Endodermal cell (in vitro differentiated cells): ENCODE measurements around the gene HTRA1. TPM values are rescaled to one million over a fixed set of nuclear protein-coding genes. Genes with fewer than 3 reads are reported as not detected.

Source experiments
- DNase-seq: peaks from one replicate; pipeline ENCODE4 v3.0.0-alpha.2; 2017
- H3K27ac ChIP-seq: 2 replicates; pipeline ENCODE4 v1.5.1; 2013; ENCODE audit warnings: mild to moderate bottlenecking, low read depth, low read length, moderate library complexity
- H3K27me3 ChIP-seq: 2 replicates; pipeline ENCODE4 v1.6.1; 2013; ENCODE audit warnings: mild to moderate bottlenecking, low read length, moderate library complexity; ENCODE audit not compliant: insufficient read depth, control insufficient read depth, poor library complexity, severe bottlenecking
- H3K36me3 ChIP-seq: 2 replicates; pipeline ENCODE4 v1.7.0; 2013; ENCODE audit warnings: mild to moderate bottlenecking, low read length, moderate library complexity; ENCODE audit not compliant: control insufficient read depth, insufficient read depth
- H3K4me1 ChIP-seq: one replicate; pipeline ENCODE4 v1.7.0; 2013; ENCODE audit warnings: low read length; ENCODE audit not compliant: control insufficient read depth, insufficient read depth
- H3K4me3 ChIP-seq: 2 replicates; pipeline ENCODE4 v1.5.1; 2013; ENCODE audit warnings: mild to moderate bottlenecking, low read length, moderate library complexity
- H3K9ac ChIP-seq: 2 replicates; pipeline ENCODE4 v1.6.1; 2013; ENCODE audit warnings: mild to moderate bottlenecking, low read length, moderate library complexity; ENCODE audit not compliant: poor library complexity, severe bottlenecking; ENCODE audit errors: extremely low read depth
- H3K9me3 ChIP-seq: 2 replicates; pipeline ENCODE4 v1.6.1; 2013; ENCODE audit warnings: mild to moderate bottlenecking, low read length, moderate library complexity; ENCODE audit not compliant: control insufficient read depth
- H3K27ac Mint-ChIP-seq: 2 replicates; pipeline ENCODE4 v1.8.0; 2020; ENCODE audit warnings: mixed read lengths
- H3K27me3 Mint-ChIP-seq: 2 replicates; pipeline ENCODE4 v1.8.0; 2021; ENCODE audit warnings: mild to moderate bottlenecking, mixed read lengths; ENCODE audit not compliant: insufficient read depth
- H3K36me3 Mint-ChIP-seq: 2 replicates; pipeline ENCODE4 v1.8.0; 2020; ENCODE audit warnings: low read depth, mixed read lengths
- H3K4me1 Mint-ChIP-seq: 2 replicates; pipeline ENCODE4 v1.8.0; 2020; ENCODE audit warnings: mixed read lengths
- H3K4me3 Mint-ChIP-seq: 2 replicates; pipeline ENCODE4 v1.8.0; 2020; ENCODE audit warnings: mild to moderate bottlenecking, moderate library complexity, mixed read lengths
- H3K9me3 Mint-ChIP-seq: 2 replicates; pipeline ENCODE4 v1.8.0; 2020; ENCODE audit warnings: mild to moderate bottlenecking, mixed read lengths
- WGBS, 2 experiments: methylation state at CpG; one replicate each; pipeline versions ENCODE4 v1.1.5 to v1.1.7; 2013; ENCODE audit warnings: missing lambda C conversion rate in 2 of 2, mixed read lengths in 1 of 2; ENCODE audit not compliant: insufficient coverage in 1 of 2, insufficient read length in 1 of 2; 5-methylcytosine and 5-hydroxymethylcytosine counted together
- total RNA-seq, 2 donors: library from RNA; stranded (reverse); fragmentation: NEBNext Ultra II Directional in 1 of 2; extraction: Animal tissue kit (Norgen Biotek cat#: 25700) in 1 of 2; gene quantifications; 2 replicates in 1 of 2; 3 replicates in 1 of 2; pipeline ENCODE4 v1.2.1, GENCODE V29; 2021
- TF ChIP-seq, protein P1 (sequence below): fragments of 200-600 bp; sonication (generic); conservative IDR thresholded peaks from 2 replicates; pipeline ENCODE4 v1.5.0; 2021; ENCODE audit warnings: antibody characterized with exemption, mild to moderate bottlenecking

The HTRA1 gene
- total RNA-seq, 2 donors from 2014 or later = 1.7 to 3.1 TPM

DNA sequence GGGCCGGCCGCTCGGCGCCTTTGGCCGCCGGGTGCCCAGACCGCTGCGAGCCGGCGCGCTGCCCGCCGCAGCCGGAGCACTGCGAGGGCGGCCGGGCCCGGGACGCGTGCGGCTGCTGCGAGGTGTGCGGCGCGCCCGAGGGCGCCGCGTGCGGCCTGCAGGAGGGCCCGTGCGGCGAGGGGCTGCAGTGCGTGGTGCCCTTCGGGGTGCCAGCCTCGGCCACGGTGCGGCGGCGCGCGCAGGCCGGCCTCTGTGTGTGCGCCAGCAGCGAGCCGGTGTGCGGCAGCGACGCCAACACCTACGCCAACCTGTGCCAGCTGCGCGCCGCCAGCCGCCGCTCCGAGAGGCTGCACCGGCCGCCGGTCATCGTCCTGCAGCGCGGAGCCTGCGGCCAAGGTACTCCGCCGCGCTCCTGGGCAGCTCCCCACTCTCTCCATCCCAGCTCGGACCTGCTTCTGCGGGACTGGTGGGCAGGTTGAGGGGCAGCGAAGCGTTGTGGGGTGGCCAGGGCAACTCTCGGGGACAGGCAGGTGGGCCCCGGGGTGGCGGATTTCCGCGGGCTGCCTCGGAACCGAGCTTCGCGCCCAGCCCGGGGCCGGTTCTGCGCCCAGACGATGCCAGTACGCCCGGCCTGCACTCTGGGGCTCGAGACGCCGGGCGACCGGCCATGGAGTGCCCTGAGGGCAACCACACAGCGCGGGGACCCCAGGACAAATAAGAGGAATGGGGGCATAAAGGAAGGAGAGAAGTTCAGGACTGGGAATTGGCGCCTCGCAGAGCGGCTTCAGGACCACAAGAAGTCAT, 578 bp downstream of the HTRA1 start:
- H3K4me1 Mint-ChIP-seq = peaks cover 15% of the 10 kb centered on the region
- TF ChIP-seq, protein P1, sequence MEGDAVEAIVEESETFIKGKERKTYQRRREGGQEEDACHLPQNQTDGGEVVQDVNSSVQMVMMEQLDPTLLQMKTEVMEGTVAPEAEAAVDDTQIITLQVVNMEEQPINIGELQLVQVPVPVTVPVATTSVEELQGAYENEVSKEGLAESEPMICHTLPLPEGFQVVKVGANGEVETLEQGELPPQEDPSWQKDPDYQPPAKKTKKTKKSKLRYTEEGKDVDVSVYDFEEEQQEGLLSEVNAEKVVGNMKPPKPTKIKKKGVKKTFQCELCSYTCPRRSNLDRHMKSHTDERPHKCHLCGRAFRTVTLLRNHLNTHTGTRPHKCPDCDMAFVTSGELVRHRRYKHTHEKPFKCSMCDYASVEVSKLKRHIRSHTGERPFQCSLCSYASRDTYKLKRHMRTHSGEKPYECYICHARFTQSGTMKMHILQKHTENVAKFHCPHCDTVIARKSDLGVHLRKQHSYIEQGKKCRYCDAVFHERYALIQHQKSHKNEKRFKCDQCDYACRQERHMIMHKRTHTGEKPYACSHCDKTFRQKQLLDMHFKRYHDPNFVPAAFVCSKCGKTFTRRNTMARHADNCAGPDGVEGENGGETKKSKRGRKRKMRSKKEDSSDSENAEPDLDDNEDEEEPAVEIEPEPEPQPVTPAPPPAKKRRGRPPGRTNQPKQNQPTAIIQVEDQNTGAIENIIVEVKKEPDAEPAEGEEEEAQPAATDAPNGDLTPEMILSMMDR = no peak
- Histone ChIP-seq H3K4me1 (no peaks in the 10 kb centered on the region), H3K9me3 (no peaks in the 10 kb centered on the region), H3K27ac (no peak overlapping the region), H3K27me3 (peaks cover 95% of the 10 kb centered on the region), H3K4me3 (peak overlapping the region; percentile 75), H3K9ac (no peak overlapping the region), H3K36me3 (no peaks in the 10 kb centered on the region)
- peaks cover 85% of the 10 kb centered on the region for H3K27me3 Mint-ChIP-seq
- no peak overlapping the region for H3K27ac Mint-ChIP-seq
- WGBS, 2 experiments = 0% methylated on average over 12 to 95 of the region's 95 CpGs
- H3K9me3 Mint-ChIP-seq = no peaks in the 10 kb centered on the region
- peak overlapping the region; percentile 55 for H3K4me3 Mint-ChIP-seq
- DNase-seq = peak; percentile 74
- no peaks in the 10 kb centered on the region for H3K36me3 Mint-ChIP-seq

DNA sequence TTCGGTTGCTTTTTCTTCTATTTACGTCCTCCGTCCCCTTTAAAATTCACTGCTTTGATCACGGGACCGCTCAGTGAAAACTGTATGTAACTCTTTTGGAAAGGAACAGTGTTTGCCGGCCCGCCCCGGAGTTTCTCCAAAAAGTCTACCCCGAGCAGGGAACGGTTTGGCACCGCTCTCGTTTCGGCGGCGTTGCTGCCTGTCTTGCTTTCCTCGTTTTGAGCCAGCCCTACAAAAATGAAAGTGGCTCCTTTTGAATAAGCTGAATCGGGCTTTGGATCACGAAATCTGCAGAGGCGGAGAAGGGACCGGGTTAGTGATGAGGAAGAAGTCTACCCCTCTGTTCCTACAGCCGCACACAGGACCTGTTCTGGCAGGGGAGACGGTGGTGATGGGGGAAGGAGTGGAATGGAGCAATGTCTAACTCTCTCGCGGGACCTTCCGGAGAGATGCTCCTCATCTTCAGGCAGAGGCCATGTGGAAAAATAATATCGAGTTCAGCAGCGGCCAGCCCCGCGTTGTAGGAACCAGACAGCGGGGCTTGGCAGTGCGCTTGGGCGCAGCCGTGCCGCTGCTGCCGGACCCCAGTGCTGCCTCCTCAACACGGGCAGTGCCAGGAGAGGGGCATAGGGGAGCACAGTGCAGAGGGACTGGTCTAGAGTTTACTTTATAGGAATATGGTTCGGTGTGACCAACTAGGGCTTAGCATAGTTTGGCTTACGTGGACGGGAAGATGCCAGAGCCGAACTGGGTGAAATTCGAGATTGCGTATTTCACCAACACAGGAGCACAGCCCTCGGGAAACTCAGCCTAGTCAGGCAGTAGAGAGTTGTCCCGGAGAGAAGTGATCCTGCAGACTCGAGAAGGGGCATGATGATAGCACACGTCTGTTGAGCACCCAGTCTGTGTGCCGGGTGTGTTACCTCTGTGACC, 1.4 kb downstream of the HTRA1 start:
- peaks cover 90% of the 10 kb centered on the region for H3K27me3 Mint-ChIP-seq

More for the DNA sequence above, 1.4 kb downstream of the HTRA1 start:
- no peaks in the 10 kb centered on the region for H3K9me3 ChIP-seq
- 20 to 28% methylated on average over 42 to 47 of the region's 47 CpGs for WGBS, 2 experiments
- H3K9ac ChIP-seq = no peak overlapping the region
- no peak for DNase-seq
- H3K4me1 ChIP-seq = no peaks in the 10 kb centered on the region
- no peak overlapping the region for H3K27ac ChIP-seq
- H3K9me3 Mint-ChIP-seq = no peaks in the 10 kb centered on the region
- H3K4me1 Mint-ChIP-seq = peaks cover 15% of the 10 kb centered on the region
- H3K4me3 Mint-ChIP-seq = peak overlapping the region; percentile 55
- peak overlapping the region; percentile 75 for H3K4me3 ChIP-seq
- H3K27ac Mint-ChIP-seq = no peak overlapping the region
- H3K27me3 ChIP-seq = peaks cover 91% of the 10 kb centered on the region
- no peaks in the 10 kb centered on the region for H3K36me3 Mint-ChIP-seq
- H3K36me3 ChIP-seq = no peaks in the 10 kb centered on the region
- TF ChIP-seq, protein P1 = no peak
